Measurements from ENCODE around the gene UBE2Z.

DNA sequence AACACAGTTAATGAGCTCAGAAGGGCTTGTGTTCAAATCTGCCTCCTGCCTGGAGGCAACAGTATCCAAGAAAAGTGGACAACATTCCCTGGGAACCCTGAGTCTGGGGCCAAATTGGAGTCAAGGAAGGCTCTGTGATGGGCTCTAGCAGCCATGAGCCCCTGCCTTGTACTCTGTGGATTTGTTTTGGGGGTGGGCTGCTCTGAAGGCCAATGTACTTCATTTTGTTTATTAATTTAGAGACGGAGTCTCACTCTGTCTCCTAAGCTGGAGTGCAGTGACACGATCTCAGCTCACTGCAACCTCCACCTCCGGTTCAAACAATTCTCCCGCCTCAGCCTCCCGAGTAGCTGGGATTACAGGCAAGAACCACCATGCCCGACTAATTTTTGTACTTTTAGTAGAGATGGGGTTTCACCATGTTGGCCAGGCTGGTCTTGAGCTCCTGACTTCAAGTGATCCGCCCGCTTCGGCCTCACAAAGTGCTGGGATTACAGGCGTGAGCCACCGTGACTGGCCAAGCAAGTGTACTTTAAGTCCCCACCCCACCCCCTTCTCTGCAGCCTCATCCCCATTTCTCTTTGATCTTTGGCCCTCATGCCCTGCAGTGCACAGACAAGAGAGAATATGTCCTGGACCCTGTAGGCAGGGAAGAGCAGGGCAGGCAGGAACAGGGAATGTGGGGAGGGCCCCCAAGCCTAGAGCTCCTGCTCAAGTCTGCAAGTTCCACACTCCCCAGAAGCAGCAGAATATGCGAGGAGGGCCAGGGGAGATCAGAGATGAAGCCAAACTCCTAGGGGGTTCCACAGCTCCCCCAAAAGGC, 62.9 kb downstream of the UBE2Z start:
- TF ChIP-seq EZH2phosphoT487 (IDR thresholded peaks at IDR 0.05; ENCODE audit: insufficient read depth, low read depth) (no peak), EZH2 (IDR thresholded peaks at IDR 0.05; ENCODE audit: insufficient read depth, poor library complexity, severe bottlenecking) (no peak)
